VCaP (cell line): ENCODE data around the gene SLC17A9.

Experiments used
- H3K27ac ChIP-seq: fragments of 450-650 bp; 2 replicates; pipeline ENCODE4 v1.5.1; 2017
- CTCF ChIP-seq: fragments of 450-650 bp; conservative IDR thresholded peaks from 2 replicates; pipeline ENCODE4 v1.5.1; 2017; ENCODE audit warnings: mild to moderate bottlenecking, moderate library complexity

The SLC17A9 gene

GRCh38 chr20:62952373-62952967 lies at the start of gene SLC17A9:
Gene SLC17A9, plus strand, starts transcription at chr20:62952709. Its CDS starts 122 bp downstream, at chr20:62952831.
- TF ChIP-seq CTCF: no peak
- H3K27ac ChIP-seq: no peak within 1 kb of the TSS

GRCh38 chr20:62902926-62903615 lies 49.4 kb upstream of the SLC17A9 start:
- H3K27ac ChIP-seq: peak overlapping the region; percentile 81; the same call in 1 of the 2 replicates
- TF ChIP-seq CTCF: no peak

- no peak overlapping the region for H3K27ac ChIP-seq
- no peak for TF ChIP-seq CTCF
These were observed 46.9 kb upstream of the SLC17A9 start for GRCh38 chr20:62905536-62906117.

GRCh38 chr20:62906209-62906608 lies 46.3 kb upstream of the SLC17A9 start:
- peak overlapping the region; percentile 25; the same call in 1 of the 2 replicates for H3K27ac ChIP-seq

GRCh38 chr20:62906647-62907375 lies 45.7 kb upstream of the SLC17A9 start:
- no peak for TF ChIP-seq CTCF
- peak overlapping the region; percentile 25; the same call in 1 of the 2 replicates for H3K27ac ChIP-seq

More at GRCh38 chr20:62906209-62906608, 46.3 kb upstream of the SLC17A9 start:
- no peak for TF ChIP-seq CTCF

GRCh38 chr20:62907384-62908317 lies 44.9 kb upstream of the SLC17A9 start:
- peak; percentile 70 for TF ChIP-seq CTCF
- peak overlapping the region; percentile 25; the same call in 1 of the 2 replicates for H3K27ac ChIP-seq
